GM12878 (cell line): ENCODE data around the gene PORCN. TPM values are rescaled to one million over a fixed set of nuclear protein-coding genes. Genes with fewer than 3 reads are reported as not detected.
A peak's percentile ranks its signal among the peaks of the same experiment; 100 is the strongest.

Experiments
- CBX5 ChIP-seq: sonication (generic); IDR thresholded peaks from 2 replicates; pipeline ENCODE4 v1.6.1; 2016; ENCODE audit warnings: low read depth, moderate library complexity, mild to moderate bottlenecking, inconsistent platforms
- CHD1 ChIP-seq: IDR thresholded peaks from 2 replicates; pipeline ENCODE4 v1.6.1; 2012; ENCODE audit warnings: low read depth, low read length, improper control_type of control experiment
- CREM ChIP-seq: IDR thresholded peaks from 2 replicates; pipeline ENCODE4 v1.6.1; 2014; ENCODE audit warnings: antibody characterized with exemption, low read depth
- E2F4 ChIP-seq: IDR thresholded peaks from 2 replicates; pipeline ENCODE4 v1.6.1; 2012; ENCODE audit warnings: low read depth, low read length, improper control_type of control experiment
- EED ChIP-seq: sonication (generic); IDR thresholded peaks from 2 replicates; pipeline ENCODE4 v1.6.1; 2016; ENCODE audit warnings: antibody characterized with exemption, low read depth
- FOXK2 ChIP-seq: fragments of 450-650 bp; IDR thresholded peaks from 2 replicates; pipeline ENCODE4 v1.6.1; 2017; ENCODE audit warnings: mild to moderate bottlenecking, moderate library complexity
- HSF1 ChIP-seq: fragments of 150-350 bp; IDR thresholded peaks from 2 replicates; pipeline ENCODE4 v1.6.1; 2014; ENCODE audit warnings: mild to moderate bottlenecking, low read depth, low read length
- KDM1A ChIP-seq: fragments of 200-600 bp; sonication (generic); IDR thresholded peaks from 2 replicates; pipeline ENCODE4 v1.6.1; 2016; ENCODE audit warnings: borderline replicate concordance
- KLF5 ChIP-seq: fragments of 450-650 bp; IDR thresholded peaks from 2 replicates; pipeline ENCODE4 v1.6.1; 2014; ENCODE audit warnings: mild to moderate bottlenecking; ENCODE audit not compliant: partially characterized antibody
- LARP7 ChIP-seq: fragments of 450-650 bp; IDR thresholded peaks from 2 replicates; pipeline ENCODE4 v1.6.1; 2017; ENCODE audit warnings: mild to moderate bottlenecking
- MAX ChIP-seq: IDR thresholded peaks from 2 replicates; pipeline ENCODE4 v1.6.1; 2012; ENCODE audit warnings: low read depth, low read length, improper control_type of control experiment
- MTA2 ChIP-seq: fragments of 450-650 bp; IDR thresholded peaks from 2 replicates; pipeline ENCODE4 v1.6.1; 2016; ENCODE audit warnings: low read depth, mild to moderate bottlenecking, moderate library complexity
- NBN ChIP-seq: fragments of 450-650 bp; IDR thresholded peaks from 2 replicates; pipeline ENCODE4 v1.6.1; 2016
- NFYA ChIP-seq: IDR thresholded peaks from 2 replicates; pipeline ENCODE4 v1.6.1; 2011; ENCODE audit warnings: low read depth, mild to moderate bottlenecking, low read length, improper control_type of control experiment, borderline replicate concordance
- NR2C1 ChIP-seq: fragments of 450-650 bp; IDR thresholded peaks from 2 replicates; pipeline ENCODE4 v1.6.1; 2017; ENCODE audit warnings: antibody characterized with exemption, mild to moderate bottlenecking, moderate library complexity
- PAX5 ChIP-seq: IDR thresholded peaks from 2 replicates; pipeline ENCODE4 v1.6.1; 2011; ENCODE audit warnings: low read depth, low read length, borderline replicate concordance
- PKNOX1 ChIP-seq: fragments of 450-650 bp; IDR thresholded peaks from 2 replicates; pipeline ENCODE4 v1.6.1; 2016; ENCODE audit warnings: mild to moderate bottlenecking
- POLR2A ChIP-seq: IDR thresholded peaks from 2 replicates; pipeline ENCODE4 v1.6.1; 2011; ENCODE audit warnings: low read depth, mild to moderate bottlenecking, low read length
- POLR2AphosphoS2 ChIP-seq: IDR thresholded peaks from 2 replicates; pipeline ENCODE4 v1.6.1; 2011; ENCODE audit warnings: low read depth, mild to moderate bottlenecking, low read length, improper control_type of control experiment, moderate library complexity
- RELB ChIP-seq: fragments of 450-650 bp; IDR thresholded peaks from 2 replicates; pipeline ENCODE4 v1.6.1; 2017; ENCODE audit warnings: low read depth, mild to moderate bottlenecking, moderate library complexity
- SMAD5 ChIP-seq: IDR thresholded peaks from 2 replicates; pipeline ENCODE4 v1.6.1; 2016; ENCODE audit warnings: antibody characterized with exemption, low read depth
- SMARCA5 ChIP-seq: fragments of 450-650 bp; IDR thresholded peaks from 2 replicates; pipeline ENCODE4 v1.6.1; 2017; ENCODE audit warnings: mild to moderate bottlenecking
- SREBF1 ChIP-seq: IDR thresholded peaks from 2 replicates; pipeline ENCODE4 v1.6.1; 2012; ENCODE audit warnings: mild to moderate bottlenecking, low read length
- ZBED1 ChIP-seq: IDR thresholded peaks from 2 replicates; pipeline ENCODE4 v1.6.1; 2016; ENCODE audit warnings: borderline replicate concordance
- ZNF207 ChIP-seq: fragments of 450-650 bp; IDR thresholded peaks from 2 replicates; pipeline ENCODE4 v1.6.1; 2014; ENCODE audit warnings: antibody characterized with exemption, mild to moderate bottlenecking, borderline replicate concordance
- ZNF384 ChIP-seq: IDR thresholded peaks from 2 replicates; pipeline ENCODE4 v1.6.1; 2012; ENCODE audit warnings: low read depth, mild to moderate bottlenecking, low read length, improper control_type of control experiment, borderline replicate concordance
- ZNF622 ChIP-seq: fragments of 450-650 bp; IDR thresholded peaks from 2 replicates; pipeline ENCODE4 v1.6.1; 2017; ENCODE audit warnings: mild to moderate bottlenecking, inconsistent platforms
- ZSCAN29 ChIP-seq: fragments of 450-650 bp; IDR thresholded peaks from 2 replicates; pipeline ENCODE4 v1.6.1; 2017; ENCODE audit warnings: mild to moderate bottlenecking, moderate library complexity
- polyA plus RNA-seq, 11 experiments: library from polyadenylated mRNA; depleted of rRNA in 4 of 11; unstranded in 6 of 11; stranded (reverse) in 5 of 11; fragments of >200 nt; fragmentation: Nextera tagmentation in 4 of 11; fragmentation: Illumina TruSeq in 1 of 11; extraction: Ambion mirVana in 4 of 11; extraction: Trizol in 1 of 11; gene quantifications; 1 replicate in 1 of 11; 2 replicates in 10 of 11; pipeline versions ENCODE4 v1.2.1 to v1.2.3, GENCODE V29; 2011 to 2016; ENCODE audit warnings: inconsistent platforms in 2 of 11, missing spikeins in 2 of 11, low read depth in 1 of 11
- total RNA-seq, 4 experiments: library from RNA; depleted of rRNA in 3 of 4; stranded (reverse); fragments of >200 nt in 3 of 4; fragmentation: Illumina TruSeq in 1 of 4; extraction: Trizol in 1 of 4; gene quantifications; 2 replicates each; pipeline versions ENCODE4 v1.2.1 to v1.2.3, GENCODE V29; 2013 to 2021

PORCN gene
- total and polyA plus RNA-seq, 10 of the 15 experiments (the other 5 are each of a cell fraction or from before 2014, with no cell fraction given), result 0.27 to 21.0 (median 14.1) TPM

GRCh38 chrX:48508400-48509244 lies at the start of gene PORCN (continued):
- TF ChIP-seq HSF1, result no peak
- no peak for TF ChIP-seq SMAD5
- peak; percentile 90 for TF ChIP-seq POLR2A
- TF ChIP-seq CREM, result no peak
- 0 out of 2 replicates have a peak, but pooled peaks have one; percentile 9 for TF ChIP-seq PKNOX1
- no peak for TF ChIP-seq E2F4
- no peak for TF ChIP-seq FOXK2
- no peak; the same call in 1 of the 2 replicates for TF ChIP-seq NBN
- no peak for TF ChIP-seq KLF5
- no peak for TF ChIP-seq ZNF207
- no peak for TF ChIP-seq NR2C1
- TF ChIP-seq EED, result no peak
- TF ChIP-seq SMARCA5, result no peak
- no peak for TF ChIP-seq CHD1
- TF ChIP-seq CBX5, result no peak
- no peak for TF ChIP-seq NFYA
- 0 out of 2 replicates have a peak, but pooled peaks have one; percentile 5 for TF ChIP-seq MTA2
- TF ChIP-seq ZNF622, result no peak
- TF ChIP-seq ZSCAN29, result no peak
- TF ChIP-seq KDM1A, result no peak
- TF ChIP-seq ZNF384, result no peak
- peak; percentile 72 for TF ChIP-seq RELB
- no peak for TF ChIP-seq SREBF1
- no peak for TF ChIP-seq LARP7
- no peak for TF ChIP-seq MAX
- no peak for TF ChIP-seq PAX5
- no peak for TF ChIP-seq POLR2AphosphoS2
- TF ChIP-seq ZBED1, result no peak
